OCI-LY7 (cell line): ENCODE measurements around the gene ADAR. TPM values are rescaled to one million over a fixed set of nuclear protein-coding genes. Genes with fewer than 3 reads are reported as not detected.
A peak's percentile ranks its signal among the peaks of the same experiment; 100 is the strongest.

Experiments used
- BruUV-seq: library from RNA; stranded (reverse); fragments of 400-500 nt; replicated peaks from 2 replicates; lab custom pipeline; 2021; lab: Mats Ljungman, UMichigan
- CTCF ChIA-PET: fragments of 300-600 bp; sonication (Branson Sonifier 250); formaldehyde crosslinking; loops from one replicate; lab custom pipeline; 2022; ENCODE audit warnings: antibody characterized with exemption; ENCODE audit not compliant: unreplicated experiment; lab: Charles Lee
- POLR2A ChIA-PET: fragments of 300-600 bp; sonication (Branson Sonifier 250); formaldehyde crosslinking; loops from one replicate; lab custom pipeline; 2022; ENCODE audit warnings: antibody characterized with exemption; lab: Charles Lee
- DNase-seq: peaks from one replicate; pipeline ENCODE4 v3.0.0-alpha.2; 2015; ENCODE audit warnings: low spot score
- H2AFZ ChIP-seq: fragments of 200-600 bp; sonication (generic), shearing (Covaris generic); 2 replicates; pipeline ENCODE4 v1.6.1; 2014; ENCODE audit warnings: mild to moderate bottlenecking, antibody characterized with exemption, low read length, moderate library complexity
- H3K27ac ChIP-seq: fragments of 200-600 bp; sonication (generic); 2 replicates; pipeline ENCODE4 v1.5.1; 2014; ENCODE audit warnings: mixed run types, low read depth, mild to moderate bottlenecking, moderate library complexity, low read length, inconsistent platforms; ENCODE audit not compliant: poor library complexity, severe bottlenecking
- H3K36me3 ChIP-seq: fragments of 200-600 bp; sonication (generic); 2 replicates; pipeline ENCODE4 v1.6.1; 2014; ENCODE audit warnings: mild to moderate bottlenecking, antibody characterized with exemption, low read length, moderate library complexity, mixed read lengths; ENCODE audit not compliant: insufficient read depth
- H3K4me1 ChIP-seq: fragments of 200-600 bp; sonication (generic); 2 replicates; pipeline ENCODE4 v1.5.1; 2014; ENCODE audit warnings: mild to moderate bottlenecking, low read length; ENCODE audit not compliant: insufficient read depth, poor library complexity, severe bottlenecking
- H3K4me2 ChIP-seq: fragments of 200-600 bp; sonication (generic); 2 replicates; pipeline ENCODE4 v1.6.1; 2014; ENCODE audit warnings: mild to moderate bottlenecking, low read length
- H3K4me3 ChIP-seq: fragments of 200-600 bp; sonication (generic); 2 replicates; pipeline ENCODE4 v1.5.1; 2014; ENCODE audit warnings: mild to moderate bottlenecking, low read depth, low read length; ENCODE audit not compliant: poor library complexity, severe bottlenecking
- H3K79me2 ChIP-seq: fragments of 200-600 bp; sonication (generic); 2 replicates; pipeline ENCODE4 v1.6.1; 2016; ENCODE audit warnings: low read depth, mild to moderate bottlenecking, low read length, moderate library complexity, mixed read lengths; ENCODE audit not compliant: insufficient read depth
- H3K9me2 ChIP-seq: fragments of 200-600 bp; sonication (generic); 2 replicates; pipeline ENCODE4 v1.6.1; 2016; ENCODE audit warnings: mild to moderate bottlenecking, low read length, mixed read lengths; ENCODE audit not compliant: insufficient read depth
- H3K9me3 ChIP-seq: fragments of 200-600 bp; sonication (generic); 2 replicates; pipeline ENCODE4 v1.6.1; 2014; ENCODE audit warnings: mild to moderate bottlenecking, mixed run types, low read length, mixed read lengths
- H4K20me1 ChIP-seq: fragments of 200-600 bp; sonication (generic); 2 replicates; pipeline ENCODE4 v1.6.1; 2014; ENCODE audit warnings: mild to moderate bottlenecking, antibody characterized with exemption, low read length, moderate library complexity, mixed read lengths; ENCODE audit not compliant: insufficient read depth
- CTCF ChIP-seq: fragments of 200-600 bp; sonication (generic); conservative IDR thresholded peaks from 2 replicates; pipeline ENCODE4 v1.5.1; 2014; ENCODE audit warnings: mild to moderate bottlenecking, antibody characterized with exemption, low read length, moderate library complexity, mixed read lengths
- EZH2phosphoT487 ChIP-seq: fragments of 200-600 bp; sonication (generic); IDR thresholded peaks from 2 replicates; pipeline ENCODE4 v1.6.1; 2018; ENCODE audit warnings: low read depth, borderline replicate concordance, mild to moderate bottlenecking, mixed run types, antibody characterized with exemption, low read length, moderate library complexity, mixed read lengths
- intact Hi-C: fragments of 100-400 bp; cut with micrococcal nuclease; formaldehyde crosslinking; loops from one replicate; pipeline ENCODE4 v1.10.0; 2022; ENCODE audit not compliant: unreplicated experiment
- total RNA-seq, 2 experiments: library from RNA; depleted of rRNA in 1 of 2; stranded (reverse); fragments of >200 nt in 1 of 2; shearing (Covaris generic) in 1 of 2; gene quantifications; 2 replicates each; pipeline ENCODE4 v1.2.3, GENCODE V29; 2014 to 2022

The ADAR gene
- total RNA-seq, 2 experiments from 2014 or later = 90.2 to 139 TPM

- CTCF ChIA-PET = interaction anchor here (0.7 to 1.7 kb wide), 5 partner anchors 9 to 79 kb away, joined by 3 to 17 read pairs (median 4); no protein-coding TSS in a partner anchor
- intact Hi-C loops = loop anchor here (1.0 to 10.0 kb wide), 2 partner anchors 66 to 222 kb away; partner anchors contain the start of genes AQP10 and ATP8B2
- Histone ChIP-seq H3K9me2 (no peaks in the 10 kb centered on the region), H3K36me3 (peaks cover 37% of the 10 kb centered on the region), H2AFZ (no peak overlapping the region), H3K4me1 (no peaks in the 10 kb centered on the region), H3K27ac (no peak overlapping the region), H3K79me2 (no peaks in the 10 kb centered on the region), H3K9me3 (no peaks in the 10 kb centered on the region), H3K4me3 (no peak overlapping the region), H4K20me1 (no peaks in the 10 kb centered on the region), H3K4me2 (no peak overlapping the region)
- TF ChIP-seq CTCF = peak; percentile 81
- no peak for TF ChIP-seq EZH2phosphoT487
- POLR2A ChIA-PET = interaction anchor here (0.6 to 0.8 kb wide), 3 partner anchors 10 to 116 kb away, joined by 3 to 6 read pairs (median 3); no protein-coding TSS in a partner anchor
- BruUV-seq = no TSS peak
- peak; percentile 72 for DNase-seq
Observed at GRCh38 chr1:154546264-154547063, 61.5 kb downstream of the ADAR start.

DNA sequence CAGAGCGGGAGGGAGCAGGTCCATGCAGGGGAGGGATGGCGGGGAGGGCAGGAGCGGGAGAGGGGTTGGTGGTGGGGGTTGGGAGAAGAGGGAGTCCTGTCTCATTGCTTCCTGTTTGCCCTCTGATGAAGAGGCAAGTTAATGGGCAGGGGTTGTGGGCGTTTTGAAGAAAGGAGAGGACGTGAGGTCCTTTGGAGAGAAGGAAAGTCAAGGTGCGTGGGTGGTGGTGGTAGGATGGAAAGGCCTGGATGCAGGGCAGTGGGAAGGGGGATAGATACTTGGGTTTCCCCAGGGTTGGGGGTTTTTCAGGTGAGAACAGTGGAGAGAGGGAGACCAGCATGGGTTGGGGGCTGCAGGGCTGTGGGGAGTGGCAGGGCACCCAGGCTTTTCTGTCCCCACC, 66.8 kb downstream of the ADAR start:
- CTCF ChIA-PET = no interaction called here
- Histone ChIP-seq H3K9me2 (no peaks in the 10 kb centered on the region), H2AFZ (no peak overlapping the region), H3K9me3 (no peaks in the 10 kb centered on the region), H3K4me2 (no peak overlapping the region), H3K4me3 (no peak overlapping the region), H3K4me1 (no peaks in the 10 kb centered on the region), H3K27ac (no peak overlapping the region), H4K20me1 (no peaks in the 10 kb centered on the region), H3K36me3 (no peaks in the 10 kb centered on the region), H3K79me2 (no peaks in the 10 kb centered on the region)
- intact Hi-C loops = loop anchor here (10.0 kb wide), 1 partner anchor 216 kb away; the partner anchor contains the start of genes AQP10 and ATP8B2
- no TSS peak for BruUV-seq
- no peak for DNase-seq
- POLR2A ChIA-PET = no interaction called here
- TF ChIP-seq EZH2phosphoT487 (no peak), CTCF (no peak)
